ENCODE results near the gene ZMYND19.
"Not testable (repeated sequence)": the region's sequence is repeated elsewhere in the genome, so short reads cannot be mapped to it uniquely, and the experiment has no call there.

- TF ChIP-seq CTCF (IDR thresholded peaks at IDR 0.05; ENCODE audit: extremely low read depth in 1 of 2, insufficient read depth in 1 of 2, low read depth in 1 of 2, low read length in 2 of 2); EZH2 (IDR thresholded peaks at IDR 0.05; ENCODE audit: borderline replicate concordance, low read depth, low read length, severe bottlenecking); POLR2AphosphoS5 (IDR thresholded peaks at IDR 0.05; ENCODE audit: insufficient read depth, low read depth, low read length); MAX (IDR thresholded peaks at IDR 0.05; ENCODE audit: insufficient read depth, insufficient read length); POLR2A (IDR thresholded peaks at IDR 0.05; ENCODE audit: low read depth, low read length): not testable (repeated sequence)
Measured at GRCh38 chr9:137568445-137568844, 21.9 kb downstream of the ZMYND19 start.
